HG03045 (cell line): ENCODE data around the gene MED15.

Experiments
- ATAC-seq: cut with Tn5 transposase; IDR thresholded peaks from one replicate; pipeline ENCODE4 v1.9.1; 2021; ENCODE audit warnings: mild to moderate bottlenecking, moderate library complexity; ENCODE audit not compliant: unreplicated experiment

The MED15 gene

GRCh38 chr22:20550057-20550817, 42.8 kb downstream of the MED15 start:
- no peak for ATAC-seq

GRCh38 chr22:20550851-20551744, 43.7 kb downstream of the MED15 start:
- ATAC-seq = no peak

- no peak for ATAC-seq
Measured at GRCh38 chr22:20551805-20552442, 44.5 kb downstream of the MED15 start.

- no peak for ATAC-seq
Measured at GRCh38 chr22:20552443-20553401, 45.3 kb downstream of the MED15 start.

- ATAC-seq = no peak
Measured at GRCh38 chr22:20553947-20554741, 46.7 kb downstream of the MED15 start.

GRCh38 chr22:20554824-20555223, 47.4 kb downstream of the MED15 start:
- no peak for ATAC-seq

- ATAC-seq = no peak
Measured at GRCh38 chr22:20558534-20558933, 51.1 kb downstream of the MED15 start.

- ATAC-seq = no peak
Measured at GRCh38 chr22:20559174-20559760, 51.9 kb downstream of the MED15 start.

GRCh38 chr22:20560716-20561115, 53.3 kb downstream of the MED15 start:
- no peak for ATAC-seq

GRCh38 chr22:20561882-20562281, 54.5 kb downstream of the MED15 start:
- no peak for ATAC-seq

- no peak for ATAC-seq
Measured at GRCh38 chr22:20562607-20563465, 55.4 kb downstream of the MED15 start.

GRCh38 chr22:20563466-20563906, 56.1 kb downstream of the MED15 start:
- ATAC-seq = no peak

- ATAC-seq = no peak
Measured at GRCh38 chr22:20563941-20564371, 56.5 kb downstream of the MED15 start.

- ATAC-seq = no peak
Measured at GRCh38 chr22:20565079-20565734, 57.8 kb downstream of the MED15 start.

GRCh38 chr22:20565761-20566160, 58.4 kb downstream of the MED15 start:
- ATAC-seq = no peak

GRCh38 chr22:20566420-20567260, 59.2 kb downstream of the MED15 start:
- no peak for ATAC-seq

- no peak for ATAC-seq
Measured at GRCh38 chr22:20567371-20567847, 60.0 kb downstream of the MED15 start.
